Measurements from ENCODE around the gene CRELD1.

Gene CRELD1

GRCh38 chr3:9906480-9906879 lies 27.2 kb upstream of the CRELD1 start:
- no peak for DNase-seq

GRCh38 chr3:9908286-9908685 lies 25.3 kb upstream of the CRELD1 start:
- no peak for DNase-seq

GRCh38 chr3:9909221-9910013 lies 24.2 kb upstream of the CRELD1 start:
- DNase-seq: no peak

- DNase-seq: no peak
Observed at GRCh38 chr3:9911863-9912262, 21.8 kb upstream of the CRELD1 start.

GRCh38 chr3:9912294-9912935 lies 21.2 kb upstream of the CRELD1 start:
- DNase-seq: no peak

GRCh38 chr3:9913601-9914000 lies 20.0 kb upstream of the CRELD1 start:
- peak; percentile 7 for DNase-seq

GRCh38 chr3:9914011-9914410 lies 19.6 kb upstream of the CRELD1 start:
- DNase-seq: no peak

- peak; percentile 33 for DNase-seq
Observed at GRCh38 chr3:9914559-9915253, 18.9 kb upstream of the CRELD1 start.

GRCh38 chr3:9915254-9916141 lies 18.1 kb upstream of the CRELD1 start:
- DNase-seq: peak; percentile 15

- DNase-seq: no peak
Observed at GRCh38 chr3:9916346-9916733, 17.3 kb upstream of the CRELD1 start.

GRCh38 chr3:9916734-9917680 lies 16.6 kb upstream of the CRELD1 start, which contains the start of gene IL17RC:
IL17RC (plus strand) TSS chr3:9917098; CDS start chr3:9917316, 218 bp downstream.
- DNase-seq: peak; percentile 82

GRCh38 chr3:9917820-9918219 lies 15.8 kb upstream of the CRELD1 start:
- DNase-seq: no peak

- DNase-seq: no peak
Observed at GRCh38 chr3:9918261-9919038, 15.2 kb upstream of the CRELD1 start.

GRCh38 chr3:9928158-9928557 lies 5.5 kb upstream of the CRELD1 start:
- DNase-seq: no peak

GRCh38 chr3:9930804-9931418 lies 2.7 kb upstream of the CRELD1 start:
- DNase-seq: no peak

GRCh38 chr3:9932535-9932842 lies 1.1 kb upstream of the CRELD1 start:
- DNase-seq: no peak

- peak; percentile 73 for DNase-seq
Observed at GRCh38 chr3:9932843-9933560, 632 bp upstream of the CRELD1 start.

- DNase-seq: no peak
Observed at GRCh38 chr3:9934235-9934621, 594 bp downstream of the CRELD1 start.

GRCh38 chr3:9934993-9935392 lies 1.4 kb downstream of the CRELD1 start:
- no peak for DNase-seq

GRCh38 chr3:9935966-9936510 lies 2.4 kb downstream of the CRELD1 start:
- no peak for DNase-seq
